Activated CD4-positive, alpha-beta T cell treated with anti-CD3 and anti-CD28 coated beads, Interleukin-2, Interleukin-4, amounts not matched to agents 100 ng/mL and 50 ng/mL, durations not matched to agents 16 hours and 8 hours (primary cell): ENCODE data around the gene TACR1.
"Not testable (repeated sequence)": the region's sequence is repeated elsewhere in the genome, so short reads cannot be mapped to it uniquely, and the experiment has no call there.

Experiments used
- DNase-seq: peaks from one replicate; pipeline ENCODE4 v3.0.0-alpha.2; 2020; ENCODE audit warnings: low spot score

Gene TACR1

GRCh38 chr2:75146221-75146605, 53.1 kb downstream of the TACR1 start:
- not testable (repeated sequence) for DNase-seq

GRCh38 chr2:75142081-75142480, 57.2 kb downstream of the TACR1 start:
- DNase-seq, result no peak

GRCh38 chr2:75140288-75140687, 59.0 kb downstream of the TACR1 start:
- no peak for DNase-seq

DNA sequence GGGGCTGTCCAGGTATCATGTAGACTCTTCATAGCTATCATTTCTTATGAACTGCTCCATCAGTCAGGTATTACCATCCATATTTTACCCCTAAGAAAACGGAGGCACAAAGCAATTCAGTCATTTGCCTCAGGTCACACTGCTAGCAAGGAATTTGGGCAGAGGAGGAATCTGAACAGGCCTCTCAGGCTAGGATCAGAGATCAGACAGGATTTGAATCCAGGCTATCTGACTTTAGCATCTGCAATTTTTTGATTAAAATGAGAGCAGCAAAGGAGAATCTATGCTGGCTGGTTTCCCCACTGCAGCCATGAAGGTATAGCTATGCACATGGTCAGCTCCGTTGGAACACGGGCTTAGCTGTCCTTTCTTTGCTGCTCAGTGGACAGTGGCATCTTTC, 60.1 kb downstream of the TACR1 start:
- DNase-seq, result no peak

GRCh38 chr2:75138528-75138927, 60.8 kb downstream of the TACR1 start:
- DNase-seq, result no peak

GRCh38 chr2:75135776-75136400, 63.4 kb downstream of the TACR1 start:
- DNase-seq, result no peak

GRCh38 chr2:75134860-75135259, 64.5 kb downstream of the TACR1 start:
- DNase-seq, result no peak

DNA sequence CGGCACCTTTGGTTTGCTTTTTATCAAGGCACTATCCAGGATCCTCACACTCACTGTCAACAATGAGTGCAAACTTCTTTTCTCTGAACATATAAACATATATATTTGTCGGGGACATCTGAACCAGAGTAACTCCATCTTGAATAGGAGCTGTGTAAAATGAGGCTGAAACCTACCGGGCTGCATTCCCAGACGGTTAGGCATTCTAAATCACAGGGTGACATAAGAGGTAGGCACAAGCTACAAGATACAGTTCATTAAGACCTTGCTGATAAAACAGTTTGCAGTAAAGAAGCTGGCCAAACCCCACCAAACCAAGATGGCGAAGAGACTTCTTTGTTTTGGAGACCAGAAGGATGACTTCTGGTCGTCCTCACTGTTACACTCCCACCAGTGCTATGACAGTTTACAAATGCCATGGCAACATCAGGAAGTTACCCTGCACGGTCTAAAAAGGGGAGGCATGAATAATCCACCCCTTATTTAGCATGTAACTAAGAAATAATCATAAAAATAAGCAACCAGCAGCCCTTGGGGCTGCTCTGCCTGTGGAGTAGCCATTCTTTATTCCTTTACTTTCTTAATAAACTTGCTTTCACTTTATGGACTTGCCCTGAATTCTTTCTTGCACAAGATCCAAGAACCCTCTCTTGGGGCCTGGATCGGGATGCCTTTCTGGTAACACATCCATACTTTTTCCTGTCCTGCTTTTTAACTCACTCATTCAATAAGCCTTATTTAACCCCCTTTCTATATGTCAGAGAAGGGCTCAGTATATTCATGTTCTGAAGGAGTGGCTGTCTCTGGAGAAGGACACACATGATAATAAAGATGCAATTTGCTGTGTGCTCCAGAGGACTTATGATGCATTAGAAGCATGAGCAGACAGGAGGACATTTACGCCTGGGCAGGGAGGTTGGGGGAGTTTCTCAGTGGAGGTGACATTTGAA, 65.4 kb downstream of the TACR1 start:
- DNase-seq, result no peak

DNA sequence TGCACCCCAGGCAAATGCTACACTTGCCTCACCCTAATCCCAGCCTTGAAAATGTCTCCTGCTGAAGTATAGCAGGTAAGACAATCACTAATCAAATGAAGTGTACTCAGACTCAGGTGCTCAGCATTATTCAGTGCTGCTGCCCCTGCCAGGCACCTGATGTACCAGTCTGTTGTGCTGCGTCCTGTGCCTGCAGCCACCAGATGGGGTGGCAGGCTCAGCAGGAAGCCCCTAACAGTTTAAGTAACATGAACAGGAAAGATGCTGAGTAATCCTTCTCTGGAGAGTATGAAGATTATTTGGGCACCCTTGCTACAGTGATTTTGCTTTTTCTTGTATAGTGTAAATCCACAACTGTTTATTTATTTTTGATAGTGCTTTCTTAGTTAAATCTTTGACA, 69.1 kb downstream of the TACR1 start:
- DNase-seq, result peak; percentile 1

GRCh38 chr2:75123876-75124275, 75.4 kb downstream of the TACR1 start:
- no peak for DNase-seq

- DNase-seq, result no peak
Observed at GRCh38 chr2:75113231-75113869, 86.0 kb downstream of the TACR1 start.

DNA sequence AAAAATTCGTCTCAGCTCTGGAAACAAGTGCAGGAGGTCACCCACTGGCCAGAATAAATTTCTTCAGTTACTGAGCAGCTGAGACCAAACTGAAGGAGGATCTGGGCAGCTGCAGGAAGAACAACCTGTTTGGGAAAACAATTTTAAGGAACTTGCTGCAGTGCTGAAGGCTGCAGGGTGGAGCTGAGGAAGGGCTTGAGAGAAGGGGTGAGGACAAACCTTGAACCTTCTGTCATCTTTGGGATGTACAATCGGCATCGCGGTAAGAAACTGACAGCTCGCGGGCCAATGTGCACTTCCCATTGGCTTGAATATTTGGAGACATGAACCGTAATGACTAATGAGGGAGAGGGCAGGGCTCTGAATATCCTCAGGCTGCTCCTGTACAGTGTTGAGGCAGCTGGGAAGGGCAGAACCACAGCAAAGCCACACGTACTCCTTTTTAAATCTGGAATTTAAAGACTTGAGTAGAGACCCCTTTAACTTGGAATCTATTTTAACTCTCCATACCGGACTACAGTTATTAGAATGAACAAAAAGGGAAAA, 90.3 kb downstream of the TACR1 start:
- DNase-seq, result no peak

DNA sequence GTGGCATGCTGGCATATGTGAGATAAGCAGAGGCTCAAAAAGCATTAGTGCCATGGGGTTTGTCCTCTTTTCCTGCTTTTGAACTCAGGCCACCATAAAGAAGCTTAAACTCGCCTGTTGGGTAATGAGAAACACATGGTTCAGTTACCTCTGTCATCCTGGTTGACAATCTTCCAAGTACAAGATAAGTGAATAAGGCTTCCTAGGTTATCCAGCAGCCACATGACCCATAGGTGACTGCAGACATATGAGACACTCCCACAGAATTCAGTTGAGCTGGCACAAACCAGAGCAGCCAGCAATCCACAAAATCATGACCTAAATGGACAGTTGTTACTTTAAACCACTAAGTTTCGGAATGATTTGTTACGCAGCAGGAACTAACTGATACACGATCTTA, 97.3 kb downstream of the TACR1 start:
- no peak for DNase-seq

DNA sequence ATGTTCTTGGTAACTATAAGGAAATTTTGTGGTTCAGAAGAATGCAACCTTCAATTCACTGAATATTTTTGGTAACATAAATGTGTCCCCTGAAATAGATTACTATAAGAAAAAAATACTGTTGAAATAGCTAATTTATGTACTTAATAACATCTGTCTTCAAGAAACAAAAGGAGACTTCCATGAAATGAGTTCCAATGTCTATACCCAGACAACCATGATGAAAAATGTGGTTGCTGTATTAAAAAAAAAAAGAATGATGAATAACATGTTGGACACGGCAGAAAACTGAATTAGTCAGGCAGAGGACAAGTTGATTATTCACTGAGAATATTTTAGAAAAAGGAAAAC, 98.5 kb downstream of the TACR1 start:
- no peak for DNase-seq

GRCh38 chr2:75100011-75100800, 99.1 kb downstream of the TACR1 start:
- no peak for DNase-seq

GRCh38 chr2:75099521-75099922, 99.8 kb downstream of the TACR1 start:
- no peak for DNase-seq

- DNase-seq, result no peak
Observed at GRCh38 chr2:75098856-75099255, 100.5 kb downstream of the TACR1 start.

DNA sequence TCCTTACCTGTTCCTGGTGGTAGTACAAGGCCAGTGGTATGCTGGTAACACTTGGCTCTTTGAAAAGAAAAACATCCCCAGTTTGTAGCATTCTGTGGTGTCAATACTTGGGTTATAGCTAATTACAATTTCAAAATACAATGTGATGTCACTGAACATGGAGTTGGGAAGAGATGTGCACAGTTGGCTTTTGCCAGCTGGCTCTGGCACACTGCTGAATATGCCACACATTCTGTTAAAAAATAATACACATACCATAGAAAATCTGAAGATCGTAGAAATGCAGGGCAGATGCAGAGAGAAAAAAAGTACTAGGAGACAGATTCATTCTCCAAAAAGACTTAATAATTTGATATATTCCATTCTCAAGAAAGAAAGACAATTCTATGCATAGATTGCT, 101.5 kb downstream of the TACR1 start:
- no peak for DNase-seq

- no peak for DNase-seq
Observed at GRCh38 chr2:75094405-75094804, 104.9 kb downstream of the TACR1 start.

DNA sequence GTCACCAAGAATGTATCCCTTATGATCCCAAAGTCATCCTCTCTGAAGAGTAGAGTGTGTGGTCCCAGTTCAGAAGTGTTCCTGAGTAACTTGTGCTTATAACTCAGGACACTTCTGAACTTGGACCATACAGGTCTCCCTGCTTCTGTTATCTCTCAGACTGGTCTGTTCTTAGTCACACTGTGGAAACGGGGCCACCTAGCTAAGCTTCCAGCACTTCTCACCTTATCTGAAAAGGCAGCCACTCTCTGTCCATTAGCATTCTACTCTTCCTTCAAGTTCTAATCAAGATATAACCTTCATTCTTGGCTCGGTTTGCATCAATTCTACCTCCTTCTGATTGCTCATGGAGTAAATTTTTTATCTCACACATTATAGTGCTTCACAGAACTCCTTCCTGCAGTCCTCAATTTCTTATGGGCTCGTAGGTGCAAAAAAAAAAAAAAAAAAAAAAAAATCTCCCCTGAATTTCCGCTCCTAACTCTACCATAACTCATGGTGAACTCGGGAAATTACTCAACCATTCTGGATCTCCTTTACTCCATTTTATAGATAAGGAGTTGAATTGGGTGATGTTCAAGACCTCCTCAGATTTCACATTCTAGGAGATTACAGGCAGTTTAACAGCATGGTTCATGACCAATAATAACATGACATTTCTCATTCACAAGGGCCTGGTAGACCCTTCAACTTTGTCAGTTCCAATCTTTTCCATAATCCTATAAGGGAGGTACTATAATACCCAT, 108.4 kb downstream of the TACR1 start:
- no peak for DNase-seq

DNA sequence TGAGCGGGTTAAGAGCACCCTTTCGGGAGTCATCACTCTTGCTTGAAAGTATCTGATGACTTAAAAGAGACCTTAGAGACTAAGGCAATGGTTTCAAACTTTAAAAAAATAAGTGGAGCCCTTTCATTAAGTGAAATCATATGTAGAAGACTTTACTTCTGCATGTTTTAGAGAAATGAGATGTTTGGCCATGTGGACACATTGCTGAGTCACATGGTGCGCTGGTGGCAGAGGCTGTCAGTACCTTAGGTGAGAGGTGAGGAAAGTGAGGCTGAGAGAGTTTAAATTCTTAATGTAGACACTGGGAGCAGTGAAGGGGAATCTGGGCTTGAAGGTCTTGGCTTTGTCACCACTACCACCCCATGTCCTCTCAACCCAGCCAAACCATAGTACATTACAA, 109.8 kb downstream of the TACR1 start:
- no peak for DNase-seq
